GM12872 (cell line): Measurements from ENCODE around the gene LAMTOR1.

Source experiments
- CTCF ChIP-seq: IDR thresholded peaks from 3 replicates; pipeline ENCODE4 v1.5.1; 2011; ENCODE audit warnings: low read depth, mild to moderate bottlenecking, low read length, moderate library complexity; ENCODE audit not compliant: insufficient read depth

LAMTOR1 gene

GRCh38 chr11:72084965-72085364, 18.1 kb downstream of the LAMTOR1 start:
- TF ChIP-seq CTCF: no peak

DNA sequence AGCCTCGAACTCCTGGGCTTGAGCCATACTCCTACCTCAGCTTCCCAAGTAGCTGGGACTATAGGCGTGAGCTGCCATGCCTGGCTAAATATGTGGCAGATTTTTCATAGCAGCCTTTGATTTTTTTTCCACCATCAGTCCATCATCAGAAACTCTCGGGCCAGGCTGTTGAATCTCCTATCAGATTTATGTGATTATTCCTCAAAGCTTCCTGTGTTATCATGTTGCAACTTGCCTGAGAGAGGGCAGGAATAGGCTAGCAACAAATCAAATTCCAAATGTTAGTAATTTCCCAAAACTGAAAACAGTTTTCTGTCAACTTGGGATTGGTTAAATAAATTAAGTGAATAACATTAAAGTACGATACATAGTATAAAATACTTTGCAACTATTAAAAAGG, 19.0 kb downstream of the LAMTOR1 start:
- TF ChIP-seq CTCF: no peak

- no peak for TF ChIP-seq CTCF
Observed at GRCh38 chr11:72083414-72083813, 19.7 kb downstream of the LAMTOR1 start.

- TF ChIP-seq CTCF: no peak
Observed at GRCh38 chr11:72081821-72082453, 21.2 kb downstream of the LAMTOR1 start.

DNA sequence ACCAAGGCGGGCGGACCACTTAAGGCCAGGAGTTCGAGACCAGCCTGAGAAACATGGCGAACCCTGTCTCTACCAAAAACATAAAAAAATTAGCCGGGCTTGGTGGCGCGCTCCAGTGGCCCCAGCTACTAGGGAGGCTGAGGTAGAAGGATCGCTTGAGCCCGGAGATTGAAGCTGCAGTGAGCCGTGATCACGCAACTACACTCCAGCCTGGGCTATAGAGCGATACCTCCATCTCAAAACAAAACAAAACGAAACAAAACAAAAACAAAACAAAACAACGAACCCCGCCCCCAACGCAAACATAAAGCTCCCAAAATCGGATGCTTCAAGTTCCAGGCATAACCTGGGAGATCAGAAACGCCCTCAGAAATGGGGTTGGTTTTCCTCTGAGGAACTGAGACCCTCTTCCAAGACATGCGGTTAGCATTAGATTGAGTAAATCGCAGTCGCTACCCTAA, 21.9 kb downstream of the LAMTOR1 start:
- TF ChIP-seq CTCF: no peak

DNA sequence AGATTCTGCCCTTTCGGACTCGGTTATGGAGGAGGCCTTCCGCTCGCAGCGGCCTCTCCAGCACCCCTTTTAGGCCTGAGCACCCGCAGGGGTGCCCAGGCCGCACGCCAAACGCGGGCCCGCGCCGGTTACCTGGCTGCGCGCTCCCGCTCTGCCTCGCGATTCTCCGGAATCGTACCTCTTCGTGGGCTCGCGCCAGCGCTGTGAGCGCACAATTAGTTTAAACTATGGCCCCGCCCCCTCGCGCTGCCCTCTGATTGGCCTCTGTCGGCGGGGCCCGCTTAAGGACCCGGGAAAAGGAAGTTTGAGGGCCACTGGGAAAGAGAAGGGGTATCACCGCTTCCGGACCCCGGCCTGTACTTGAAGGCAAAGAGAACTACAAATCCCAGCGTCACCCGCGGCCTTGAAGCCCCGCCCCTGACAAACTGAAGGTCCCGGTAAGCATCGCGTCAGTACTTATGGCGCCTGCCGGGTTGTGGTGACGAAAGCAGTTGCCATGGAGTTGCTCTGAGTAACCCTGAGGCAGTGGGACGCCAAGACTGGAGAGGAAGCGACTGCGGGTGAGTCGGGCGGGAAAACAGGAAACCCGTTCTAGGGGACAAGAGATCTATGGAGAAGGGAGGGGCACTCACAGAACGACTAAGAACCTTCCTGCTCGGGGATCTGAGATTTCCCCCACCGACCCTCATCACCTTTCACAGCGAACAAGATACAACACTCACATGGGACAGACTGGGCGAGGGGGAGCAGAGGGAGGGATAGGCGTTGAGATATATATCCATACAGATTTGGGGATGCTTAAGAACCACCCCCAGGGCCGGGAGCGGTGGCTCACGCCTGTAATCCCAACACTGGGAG, 22.5 kb downstream of the LAMTOR1 start, which contains the start of the genes LRRC51 and NUMA1:
LRRC51 (plus strand) TSS at position 525 of the 858 bp plus-strand sequence. CDS start 8,234 bp downstream, outside the sequence.
NUMA1 (minus strand) TSS at position 217 of the 858 bp plus-strand sequence. CDS start 44,599 bp downstream, outside the sequence.
- no peak for TF ChIP-seq CTCF

GRCh38 chr11:72079819-72080325, 23.2 kb downstream of the LAMTOR1 start:
- TF ChIP-seq CTCF: no peak
